Esophagus squamous epithelium (tissue), 5 donors: ENCODE data around the gene SYDE2. TPM values are rescaled to one million over a fixed set of nuclear protein-coding genes. Genes with fewer than 3 reads are reported as not detected.
A peak's percentile ranks its signal among the peaks of the same experiment; 100 is the strongest.

Experiments used
- DNase-seq: peaks from one replicate; lab custom pipeline; 2025; lab: John Stamatoyannopoulos, UW
- H3K27ac ChIP-seq, 4 donors: fragments of 200-600 bp; sonication (generic); one replicate each; pipeline ENCODE4 v1.5.1; 2016 to 2019; ENCODE audit warnings: mild to moderate bottlenecking in 1 of 4
- H3K27me3 ChIP-seq, 4 donors: fragments of 200-600 bp; sonication (generic); 1 replicate in 3 of 4; 2 replicates in 1 of 4; pipeline versions ENCODE4 v1.5.1 to v1.6.0; 2017 to 2021; ENCODE audit warnings: antibody characterized with exemption in 1 of 4
- H3K36me3 ChIP-seq, 3 donors: fragments of 200-600 bp; sonication (generic); one replicate each; pipeline ENCODE4 v1.5.1; 2016 to 2019
- H3K4me1 ChIP-seq, 3 donors: fragments of 200-600 bp; sonication (generic); one replicate each; pipeline ENCODE4 v1.5.1; 2017 to 2019
- H3K4me3 ChIP-seq, 4 donors: fragments of 200-600 bp; sonication (generic); 1 replicate in 3 of 4; 2 replicates in 1 of 4; pipeline ENCODE4 v1.5.1; 2016 to 2019; ENCODE audit warnings: mild to moderate bottlenecking in 2 of 4, moderate library complexity in 1 of 4
- H3K9me3 ChIP-seq, 3 donors: fragments of 200-600 bp; sonication (generic); one replicate each; pipeline ENCODE4 v1.5.1; 2016 to 2019
- CTCF ChIP-seq, 6 experiments: fragments of 450-650 bp in 4 of 6; fragments of 200-600 bp in 2 of 6; sonication (generic) in 2 of 6; IDR thresholded peaks; one replicate each; pipeline ENCODE4 v1.5.1; 2016 to 2019; ENCODE audit warnings: antibody characterized with exemption in 6 of 6, mild to moderate bottlenecking in 4 of 6, moderate library complexity in 4 of 6
- POLR2A ChIP-seq, 4 donors: fragments of 450-650 bp; IDR thresholded peaks; one replicate each; pipeline ENCODE4 v1.6.1; 2017; ENCODE audit warnings: antibody characterized with exemption in 4 of 4, mild to moderate bottlenecking in 4 of 4, moderate library complexity in 3 of 4
- whole genome bisulfite sequencing, 2 donors: methylation state at CpG; one replicate each; pipeline ENCODE4 v1.1.5; 2018; 5-methylcytosine and 5-hydroxymethylcytosine counted together
- intact Hi-C: fragments of 100-400 bp; cut with DNase I; formaldehyde crosslinking; loops from one replicate; pipeline ENCODE4 v1.15.0; 2022
- total RNA-seq, 4 donors: library from RNA; depleted of rRNA; stranded (reverse); fragments of >200 nt; gene quantifications; one replicate each; pipeline ENCODE4 v1.1.0, GENCODE V29; 2016
- donor health status: DM: yes; HTN: yes; CAD: no.

Gene SYDE2
- total RNA-seq, 4 donors from 2014 or later = 2.8 to 10.9 (median 4.4) TPM

GRCh38 chr1:85214654-85215053 lies 13.8 kb upstream of the SYDE2 start:
- Histone ChIP-seq H3K36me3 (no peaks in the 10 kb centered on the region), H3K4me1 (peaks cover 0 to 24% (median 4%) of the 10 kb centered on the region in 3 donors), H3K4me3 (no peak overlapping the region), H3K27me3 (peaks cover 0 to 3% (median 0%) of the 10 kb centered on the region in 4 donors), H3K9me3 (no peaks in the 10 kb centered on the region), H3K27ac (no peak overlapping the region)
- WGBS, 2 donors = 41 to 42% methylated on average over 5 of the region's 5 CpGs
- intact Hi-C loops = no loop called here
- no peak for DNase-seq
- no peak for TF ChIP-seq POLR2A (IDR thresholded peaks at IDR 0.05)

- intact Hi-C loops = no loop called here
Observed at GRCh38 chr1:85208488-85208887, 7.7 kb upstream of the SYDE2 start.

DNA sequence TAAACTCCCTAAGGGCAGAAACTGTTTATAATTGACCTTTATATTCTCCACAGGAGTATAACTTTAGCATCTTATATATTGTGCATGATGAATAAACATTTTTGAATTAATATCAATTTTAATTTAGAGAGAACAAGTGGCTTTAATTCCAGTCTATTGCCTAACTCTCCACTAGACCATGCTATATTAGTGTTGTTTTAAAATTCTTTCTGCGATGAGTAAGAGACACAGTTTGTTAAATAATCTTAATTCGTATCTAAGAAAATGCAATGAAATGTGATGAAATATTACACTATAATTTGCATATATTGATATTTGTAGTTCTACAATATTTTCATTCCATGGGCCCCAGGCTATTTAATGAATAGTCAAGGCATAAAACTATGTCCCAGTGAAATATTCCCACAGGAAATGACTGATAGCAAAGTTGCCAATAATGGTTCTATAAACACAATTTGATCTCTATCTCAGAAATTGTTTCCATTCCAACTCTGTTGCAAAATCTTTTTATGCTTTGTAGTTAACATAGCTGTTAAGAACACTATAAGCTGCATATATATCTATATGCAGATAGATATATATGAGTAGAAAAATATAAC lies 2.9 kb upstream of the SYDE2 start:
- no peak overlapping the region for H3K4me3 ChIP-seq
- no peak for TF ChIP-seq POLR2A (IDR thresholded peaks at IDR 0.05)
- no peak for TF ChIP-seq CTCF (IDR thresholded peaks at IDR 0.05)
- intact Hi-C loops = no loop called here
- H3K4me1 ChIP-seq = peaks cover 0 to 37% (median 5%) of the 10 kb centered on the region in 3 donors
- no peak for DNase-seq
- H3K9me3 ChIP-seq = no peaks in the 10 kb centered on the region
- WGBS, 2 donors = 78 to 82% methylated on average over 2 of the region's 2 CpGs
- H3K27me3 ChIP-seq = peaks cover 0 to 36% (median 0%) of the 10 kb centered on the region in 4 donors
- H3K36me3 ChIP-seq = no peaks in the 10 kb centered on the region
- H3K27ac ChIP-seq = no peak overlapping the region

More at GRCh38 chr1:85208488-85208887, 7.7 kb upstream of the SYDE2 start:
- Histone ChIP-seq H3K9me3 (no peaks in the 10 kb centered on the region), H3K27ac (no peak overlapping the region), H3K36me3 (no peaks in the 10 kb centered on the region), H3K27me3 (peaks cover 0 to 17% (median 0%) of the 10 kb centered on the region in 4 donors), H3K4me3 (no peak overlapping the region), H3K4me1 (peaks cover 0 to 3% (median 0%) of the 10 kb centered on the region in 3 donors)
- TF ChIP-seq POLR2A (IDR thresholded peaks at IDR 0.05) (no peak), CTCF (IDR thresholded peaks at IDR 0.05) (no peak)
- 84 to 93% methylated on average over 2 of the region's 2 CpGs for WGBS, 2 donors
- no peak for DNase-seq

- no peaks in the 10 kb centered on the region for H3K9me3 ChIP-seq
- H3K27ac ChIP-seq = no peak overlapping the region
- TF ChIP-seq POLR2A (IDR thresholded peaks at IDR 0.05) (no peak), CTCF (IDR thresholded peaks at IDR 0.05) (no peak)
- no peak overlapping the region for H3K4me3 ChIP-seq
- intact Hi-C loops = no loop called here
- no peak for DNase-seq
- 73 to 81% methylated on average over 1 to 2 of the region's 2 CpGs for WGBS, 2 donors
- H3K4me1 ChIP-seq = peaks cover 0 to 45% (median 5%) of the 10 kb centered on the region in 3 donors
- no peaks in the 10 kb centered on the region for H3K36me3 ChIP-seq
- peaks cover 0 to 32% (median 0%) of the 10 kb centered on the region in 4 donors for H3K27me3 ChIP-seq
Observed at GRCh38 chr1:85202864-85203255, 2.0 kb upstream of the SYDE2 start.

DNA sequence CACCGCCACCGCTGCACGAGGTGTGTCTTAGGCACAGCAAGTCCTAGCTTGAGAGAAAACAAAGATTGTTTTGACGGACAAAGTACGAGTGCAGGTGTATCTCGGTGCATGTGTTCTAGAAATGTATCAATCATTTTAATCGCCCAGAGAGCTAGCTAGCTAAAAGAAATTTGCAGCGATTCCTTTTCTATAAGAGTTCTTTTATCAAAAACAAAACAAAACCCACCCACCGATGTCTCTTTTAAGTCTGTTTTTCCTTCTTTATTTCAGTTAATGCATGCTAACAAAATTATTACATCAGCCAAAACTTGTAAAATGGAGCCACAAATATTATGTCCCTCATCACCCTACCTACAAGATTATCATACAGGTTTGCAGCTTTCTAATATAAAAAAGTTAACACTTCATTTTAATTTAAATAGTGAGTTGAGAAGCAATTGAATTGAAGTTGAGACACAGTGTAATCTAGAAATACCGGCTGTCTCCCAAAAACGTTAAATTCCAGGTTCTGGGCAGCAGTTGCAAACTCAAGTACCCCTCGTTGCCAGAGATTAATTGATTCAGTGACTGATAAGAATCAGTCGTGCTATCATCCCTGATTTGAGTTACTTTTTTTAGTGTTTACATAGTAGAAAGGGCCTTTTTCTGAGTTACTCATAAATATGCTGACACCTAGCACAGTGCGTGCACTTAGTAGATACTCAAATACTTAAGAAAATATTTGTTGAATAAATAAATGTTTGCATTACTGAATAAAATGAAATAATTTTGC lies 1.5 kb upstream of the SYDE2 start:
- Histone ChIP-seq H3K4me3 (peak overlapping the region; percentile 87 to 92 (median 88)), H3K4me1 (peaks cover 0 to 51% (median 5%) of the 10 kb centered on the region in 3 donors), H3K27me3 (peaks cover 0 to 32% (median 0%) of the 10 kb centered on the region in 4 donors), H3K27ac (peak overlapping the region; percentile 81 to 97 (median 90)), H3K9me3 (no peaks in the 10 kb centered on the region), H3K36me3 (no peaks in the 10 kb centered on the region)
- intact Hi-C loops = no loop called here
- TF ChIP-seq CTCF (IDR thresholded peaks at IDR 0.05) (no peak), POLR2A (IDR thresholded peaks at IDR 0.05) (no peak)
- DNase-seq = no peak
- WGBS, 2 donors = 18% methylated on average over 14 of the region's 14 CpGs
